H9 (cell line): ENCODE results near the gene EIF1AD. TPM values are rescaled to one million over a fixed set of nuclear protein-coding genes. Genes with fewer than 3 reads are reported as not detected.

Source experiments
- DNase-seq: peaks from one replicate; pipeline ENCODE4 v3.0.0-alpha.2; 2017
- H2AFZ ChIP-seq: one replicate; pipeline ENCODE4 v1.6.1; 2013; ENCODE audit warnings: mild to moderate bottlenecking, low read length, control low read depth, moderate library complexity
- H2AK5ac ChIP-seq: 2 replicates; pipeline ENCODE4 v1.6.1; 2013; ENCODE audit warnings: low read length, control low read depth, mixed read lengths; ENCODE audit not compliant: insufficient read length
- H2BK120ac ChIP-seq: one replicate; pipeline ENCODE4 v1.6.1; 2013; ENCODE audit warnings: low read depth, mild to moderate bottlenecking, low read length, control low read depth, inconsistent platforms; ENCODE audit not compliant: poor library complexity, severe bottlenecking
- H2BK12ac ChIP-seq: 2 replicates; pipeline ENCODE4 v1.6.1; 2013; ENCODE audit warnings: low read length, control low read depth, mixed read lengths, low read depth; ENCODE audit not compliant: insufficient read length
- H2BK15ac ChIP-seq: 2 replicates; pipeline ENCODE4 v1.6.1; 2013; ENCODE audit warnings: low read depth, low read length, control low read depth
- H2BK20ac ChIP-seq: one replicate; pipeline ENCODE4 v1.6.1; 2013; ENCODE audit warnings: low read depth, mild to moderate bottlenecking, low read length, control low read depth, inconsistent platforms; ENCODE audit not compliant: poor library complexity, severe bottlenecking
- H2BK5ac ChIP-seq: 2 replicates; pipeline ENCODE4 v1.6.1; 2013; ENCODE audit warnings: low read length, control low read depth, mixed read lengths; ENCODE audit not compliant: insufficient read length
- H3K14ac ChIP-seq: 2 replicates; pipeline ENCODE4 v1.6.1; 2013; ENCODE audit warnings: low read length, control low read depth; ENCODE audit not compliant: insufficient read depth
- H3K18ac ChIP-seq: 2 replicates; pipeline ENCODE4 v1.6.1; 2013; ENCODE audit warnings: low read depth, mild to moderate bottlenecking, mixed read lengths, low read length, control low read depth; ENCODE audit not compliant: insufficient read length
- H3K23ac ChIP-seq: 2 replicates; pipeline ENCODE4 v1.6.1; 2013; ENCODE audit warnings: low read length, control low read depth, mixed read lengths, low read depth; ENCODE audit not compliant: insufficient read length
- H3K23me2 ChIP-seq: 2 replicates; pipeline ENCODE4 v1.6.1; 2013; ENCODE audit warnings: low read depth, mild to moderate bottlenecking, mixed read lengths, low read length, control low read depth; ENCODE audit not compliant: insufficient read length, poor library complexity, severe bottlenecking
- H3K27ac ChIP-seq: 2 replicates; pipeline ENCODE4 v1.5.1; 2013; ENCODE audit warnings: low read length, control low read depth, mixed read lengths, low read depth; ENCODE audit not compliant: insufficient read length
- H3K27me3 ChIP-seq: 2 replicates; pipeline ENCODE4 v1.6.1; 2013; ENCODE audit warnings: low read length, control low read depth, inconsistent platforms; ENCODE audit not compliant: insufficient read depth
- H3K4ac ChIP-seq: 2 replicates; pipeline ENCODE4 v1.6.1; 2013; ENCODE audit warnings: low read depth, mild to moderate bottlenecking, control low read depth, inconsistent platforms, low read length, moderate library complexity
- H3K4me1 ChIP-seq: 2 replicates; pipeline ENCODE4 v1.6.1; 2013; ENCODE audit warnings: low read length, control low read depth, inconsistent platforms; ENCODE audit not compliant: insufficient read depth
- H3K4me2 ChIP-seq: 2 replicates; pipeline ENCODE4 v1.6.1; 2013; ENCODE audit warnings: low read length, control low read depth, mixed read lengths; ENCODE audit not compliant: insufficient read length, insufficient read depth
- H3K56ac ChIP-seq: 2 replicates; pipeline ENCODE4 v1.6.1; 2013; ENCODE audit warnings: low read depth, mild to moderate bottlenecking, mixed read lengths, low read length, control low read depth; ENCODE audit not compliant: insufficient read length
- H3K79me1 ChIP-seq: 2 replicates; pipeline ENCODE4 v1.6.1; 2013; ENCODE audit warnings: low read depth, mild to moderate bottlenecking, moderate library complexity, low read length, control low read depth, inconsistent platforms; ENCODE audit not compliant: insufficient read depth, poor library complexity, severe bottlenecking
- H3K79me2 ChIP-seq: 2 replicates; pipeline ENCODE4 v1.6.1; 2013; ENCODE audit warnings: low read length, control low read depth, inconsistent platforms; ENCODE audit not compliant: insufficient read depth
- H3K9ac ChIP-seq: 2 replicates; pipeline ENCODE4 v1.6.1; 2013; ENCODE audit warnings: low read length, control low read depth, mixed read lengths; ENCODE audit not compliant: insufficient read length; ENCODE audit errors: extremely low read depth
- H3K9me3 ChIP-seq: one replicate; pipeline ENCODE4 v1.6.1; 2013; ENCODE audit warnings: low read depth, low read length, inconsistent platforms; ENCODE audit not compliant: control insufficient read depth
- H3T11ph ChIP-seq: one replicate; pipeline ENCODE4 v1.6.1; 2013; ENCODE audit warnings: mild to moderate bottlenecking, low read length, control low read depth, inconsistent platforms
- H4K20me1 ChIP-seq: one replicate; pipeline ENCODE4 v1.6.1; 2013; ENCODE audit not compliant: control insufficient read depth, insufficient read length, insufficient read depth
- H4K5ac ChIP-seq: 2 replicates; pipeline ENCODE4 v1.6.1; 2013; ENCODE audit warnings: low read depth, mild to moderate bottlenecking, mixed read lengths, low read length, control low read depth; ENCODE audit not compliant: insufficient read length
- H4K8ac ChIP-seq: replicated peaks from 2 replicates; pipeline ENCODE4 v1.6.1; 2013; ENCODE audit warnings: low read length, control low read depth, mixed read lengths, low read depth; ENCODE audit not compliant: insufficient read length
- H4K91ac ChIP-seq: 2 replicates; pipeline ENCODE4 v1.6.1; 2013; ENCODE audit warnings: low read depth, mild to moderate bottlenecking, moderate library complexity, mixed read lengths, low read length, control low read depth; ENCODE audit not compliant: insufficient read length
- H3K27ac Mint-ChIP-seq, 3 experiments: 2 replicates in 2 of 3; 3 replicates in 1 of 3; pipeline ENCODE4 v1.8.0; 2020 to 2021; ENCODE audit warnings: mixed read lengths in 3 of 3, mild to moderate bottlenecking in 1 of 3, moderate library complexity in 1 of 3
- H3K27me3 Mint-ChIP-seq: 2 replicates; pipeline ENCODE4 v1.8.0; 2021; ENCODE audit warnings: low read depth, mild to moderate bottlenecking, moderate library complexity, mixed read lengths
- H3K36me3 Mint-ChIP-seq, 3 experiments: 2 replicates in 2 of 3; 3 replicates in 1 of 3; pipeline ENCODE4 v1.8.0; 2020 to 2021; ENCODE audit warnings: low read depth in 3 of 3, mixed read lengths in 3 of 3; ENCODE audit not compliant: insufficient read depth in 1 of 3
- H3K4me1 Mint-ChIP-seq, 2 experiments: 2 replicates each; pipeline ENCODE4 v1.8.0; 2020; ENCODE audit warnings: mixed read lengths in 2 of 2
- H3K4me3 Mint-ChIP-seq, 2 experiments: 2 replicates in 1 of 2; 3 replicates in 1 of 2; pipeline ENCODE4 v1.8.0; 2020 to 2021; ENCODE audit warnings: mild to moderate bottlenecking in 2 of 2, mixed read lengths in 2 of 2, moderate library complexity in 1 of 2
- H3K9me3 Mint-ChIP-seq, 2 experiments: 2 replicates in 1 of 2; 3 replicates in 1 of 2; pipeline ENCODE4 v1.8.0; 2020; ENCODE audit warnings: mild to moderate bottlenecking in 2 of 2, mixed read lengths in 2 of 2, moderate library complexity in 1 of 2
- CTCF ChIP-seq: fragments of 200-600 bp; sonication (generic); conservative IDR thresholded peaks from 3 replicates; pipeline ENCODE4 v1.8.0; 2021; ENCODE audit warnings: antibody characterized with exemption, mild to moderate bottlenecking
- WGBS: extraction: QIAGEN DNeasy Blood & Tissue Kit; methylation state at CpG from one replicate; pipeline ENCODE4 v1.1.7; 2013; ENCODE audit warnings: missing lambda C conversion rate, low lambda C conversion rate, mixed read lengths; ENCODE audit not compliant: insufficient read length; ENCODE audit errors: extremely low coverage; 5-methylcytosine and 5-hydroxymethylcytosine counted together
- total RNA-seq: library from RNA; stranded (reverse); gene quantifications from 2 replicates; pipeline ENCODE4 v1.2.1, GENCODE V29; 2021

Gene EIF1AD
- total RNA-seq, 1 experiment from 2014 or later: 46.7 TPM

- Histone ChIP-seq H3T11ph (no peak overlapping the region), H3K27ac (no peak overlapping the region), H3K4me1 (no peaks in the 10 kb centered on the region), H3K14ac (no peak overlapping the region), H3K23me2 (no peaks in the 10 kb centered on the region), H2BK5ac (no peak overlapping the region), H3K9me3 (no peaks in the 10 kb centered on the region), H3K18ac (no peak overlapping the region), H3K9ac (no peak overlapping the region), H2BK15ac (no peak overlapping the region), H4K91ac (no peak overlapping the region), H4K20me1 (no peaks in the 10 kb centered on the region), H3K79me2 (no peaks in the 10 kb centered on the region), H4K5ac (no peak overlapping the region), H2BK20ac (no peak overlapping the region), H2BK12ac (no peak overlapping the region), H3K56ac (no peak overlapping the region), H3K23ac (no peak overlapping the region), H3K4me2 (no peak overlapping the region), H3K79me1 (no peaks in the 10 kb centered on the region), H2AFZ (no peak overlapping the region), H2AK5ac (no peak overlapping the region), H4K8ac (no peak overlapping the region), H3K4ac (no peak overlapping the region), H2BK120ac (no peak overlapping the region), H3K27me3 (no peaks in the 10 kb centered on the region)
- TF ChIP-seq CTCF: no peak
- DNase-seq: no peak
- Mint-ChIP-seq H3K4me3 (no peak overlapping the region; a peak in 1 of 5 replicates), H3K27me3 (no peaks in the 10 kb centered on the region; the same call in 1 of the 2 replicates), H3K4me1 (no peaks in the 10 kb centered on the region), H3K9me3 (no peaks in the 10 kb centered on the region), H3K27ac (no peak overlapping the region; a peak in 1 of 7 replicates), H3K36me3 (peaks cover 24 to 50% (median 48%) of the 10 kb centered on the region in 3 experiments; a peak in 6 of 7 replicates)
- no CpG with 5 or more reads among the region's 29 CpGs for WGBS
Observed at GRCh38 chr11:65977621-65978390, 24.2 kb downstream of the EIF1AD start.
